ENCODE data around the gene CKLF.
"Not testable (repeated sequence)": the region's sequence is repeated elsewhere in the genome, so short reads cannot be mapped to it uniquely, and the experiment has no call there.

The CKLF gene, protein sequence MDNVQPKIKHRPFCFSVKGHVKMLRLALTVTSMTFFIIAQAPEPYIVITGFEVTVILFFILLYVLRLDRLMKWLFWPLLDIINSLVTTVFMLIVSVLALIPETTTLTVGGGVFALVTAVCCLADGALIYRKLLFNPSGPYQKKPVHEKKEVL

DNA sequence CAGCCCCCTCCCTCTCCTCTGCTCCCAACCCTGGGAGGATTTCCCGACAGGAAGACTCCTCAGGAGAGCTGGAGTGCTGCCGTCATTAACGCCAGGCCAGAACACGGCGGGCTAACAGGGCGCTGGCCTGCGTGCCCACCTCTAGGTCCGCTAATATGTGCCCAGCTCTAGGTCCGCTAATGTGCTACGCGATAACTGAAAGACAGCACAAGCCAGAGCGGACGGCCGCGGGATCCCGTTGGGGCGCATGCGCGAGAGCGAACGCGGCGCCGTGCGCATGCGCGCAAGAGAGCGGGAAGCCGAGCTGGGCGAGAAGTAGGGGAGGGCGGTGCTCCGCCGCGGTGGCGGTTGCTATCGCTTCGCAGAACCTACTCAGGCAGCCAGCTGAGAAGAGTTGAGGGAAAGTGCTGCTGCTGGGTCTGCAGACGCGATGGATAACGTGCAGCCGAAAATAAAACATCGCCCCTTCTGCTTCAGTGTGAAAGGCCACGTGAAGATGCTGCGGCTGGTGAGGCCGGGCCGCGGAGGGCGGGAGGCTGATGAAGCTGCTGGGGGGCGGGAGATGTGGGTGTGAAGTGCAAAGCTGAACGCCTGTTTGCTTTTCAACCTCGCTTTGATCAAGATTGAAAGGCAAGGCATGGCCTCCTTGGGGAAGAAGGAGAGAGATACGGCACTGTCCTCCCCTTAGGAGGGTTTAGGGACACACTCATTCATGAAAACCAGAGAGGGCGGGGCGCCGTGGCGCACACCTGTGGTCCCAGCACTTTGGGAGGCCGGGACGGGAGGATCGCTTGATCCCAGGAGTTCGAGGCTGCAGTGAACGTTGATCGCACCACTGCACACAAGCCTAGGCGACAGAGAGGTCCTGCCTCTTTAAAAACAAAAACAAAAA is at the start of gene CKLF:
TSS of gene CKLF (plus strand) at position 291 of the 892 bp plus-strand sequence. CDS start at position 431, 140 bp downstream.
- in situ Hi-C loops (cut with MboI; ENCODE audit: low sequenced_read_pairs): no loop called here

DNA sequence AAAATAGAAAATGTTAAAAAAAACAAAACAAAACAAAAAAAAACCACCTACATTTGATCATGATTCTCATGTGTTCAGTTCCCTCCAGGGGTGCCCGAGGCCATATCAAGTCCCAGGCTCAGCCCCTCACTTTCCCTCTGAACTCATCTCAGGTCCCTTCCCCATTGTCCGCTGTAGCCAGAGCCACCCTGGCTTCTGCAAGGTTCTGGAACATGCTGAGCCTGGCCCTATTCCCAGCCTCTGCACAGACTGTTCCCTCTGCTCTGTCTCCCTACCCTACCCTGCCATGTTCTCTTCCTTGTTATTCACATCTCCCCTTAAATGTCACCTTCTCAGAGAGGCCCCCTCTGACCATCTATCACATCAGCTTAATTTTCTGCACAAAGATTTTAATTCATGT is 49.3 kb upstream of the CKLF start:
- in situ Hi-C loops (cut with MboI; ENCODE audit: low sequenced_read_pairs): no loop called here

DNA sequence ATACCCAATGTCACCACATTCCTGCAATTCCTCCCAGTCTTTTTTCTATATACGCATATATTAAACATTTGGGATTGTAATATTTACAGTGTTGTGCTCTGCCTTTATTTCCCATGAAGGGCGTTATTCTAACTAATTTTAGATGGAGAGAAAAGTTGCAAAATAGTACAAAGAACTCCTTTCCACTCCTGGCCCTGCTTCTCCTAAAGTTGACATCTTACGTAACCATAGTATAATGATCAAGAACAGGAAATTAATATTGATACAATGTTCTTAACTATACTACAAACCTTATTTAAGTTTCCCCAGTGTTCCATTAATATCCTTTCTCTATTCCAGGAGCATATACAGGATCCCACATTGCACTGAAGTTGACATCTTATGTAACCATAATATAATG is 48.8 kb upstream of the CKLF start:
- in situ Hi-C loops (cut with MboI; ENCODE audit: low sequenced_read_pairs): no loop called here

DNA sequence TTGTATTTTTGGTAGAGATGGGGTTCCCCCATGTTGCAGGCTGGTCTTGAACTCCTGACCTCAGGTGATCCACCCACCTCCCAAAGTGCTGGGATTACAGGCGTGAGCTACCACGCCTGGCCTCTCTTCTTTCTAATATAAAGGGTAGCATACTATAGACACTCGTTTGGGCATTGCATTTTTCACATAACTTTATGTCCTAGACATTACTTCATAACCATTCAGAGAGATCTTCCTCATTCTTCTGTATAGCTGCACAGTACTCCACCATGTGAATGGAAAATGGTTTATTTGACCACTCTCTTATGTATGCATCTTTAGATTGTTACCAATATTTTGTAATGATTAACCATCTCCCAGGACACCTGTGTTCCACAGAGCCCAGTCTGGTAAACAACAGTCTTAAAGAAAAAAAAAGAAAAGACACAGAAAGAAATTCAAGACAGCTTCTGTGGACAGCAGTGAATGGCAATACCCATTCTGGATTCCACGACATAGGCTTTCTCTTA is 44.6 kb upstream of the CKLF start:
- in situ Hi-C loops (cut with MboI; ENCODE audit: low sequenced_read_pairs): no loop called here

DNA sequence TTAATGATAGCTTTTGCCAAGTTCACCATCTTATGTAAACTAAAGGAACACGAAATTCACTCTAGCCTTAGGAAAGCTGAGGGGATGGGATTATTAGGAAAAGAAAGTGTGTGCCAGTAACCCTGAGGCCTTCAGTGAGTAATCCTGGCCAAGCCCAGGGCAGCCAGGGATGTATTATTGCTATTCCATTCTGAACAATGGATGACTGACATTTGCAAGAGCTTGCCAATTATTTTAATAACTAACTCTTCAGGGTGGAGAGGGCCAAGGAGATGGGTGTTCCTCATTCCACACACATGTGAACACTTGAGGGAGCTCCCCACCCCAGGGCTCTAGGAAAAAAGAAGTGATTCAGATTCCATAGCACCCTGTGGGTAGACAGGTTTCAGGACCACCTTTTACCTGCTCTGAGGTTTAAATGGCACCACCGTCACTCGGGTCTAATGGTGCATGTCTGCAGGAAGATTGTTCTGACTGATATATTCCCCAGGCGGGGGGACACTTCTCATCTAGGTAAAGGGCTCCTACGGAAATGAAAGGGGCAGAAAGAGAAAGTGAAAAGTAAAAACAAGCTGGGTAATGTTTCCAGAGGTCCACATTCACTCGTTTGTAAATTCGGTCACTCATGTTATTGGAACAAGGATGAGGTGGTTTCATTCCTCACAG is 44.0 kb upstream of the CKLF start:
- in situ Hi-C loops (cut with MboI; ENCODE audit: low sequenced_read_pairs): no loop called here

DNA sequence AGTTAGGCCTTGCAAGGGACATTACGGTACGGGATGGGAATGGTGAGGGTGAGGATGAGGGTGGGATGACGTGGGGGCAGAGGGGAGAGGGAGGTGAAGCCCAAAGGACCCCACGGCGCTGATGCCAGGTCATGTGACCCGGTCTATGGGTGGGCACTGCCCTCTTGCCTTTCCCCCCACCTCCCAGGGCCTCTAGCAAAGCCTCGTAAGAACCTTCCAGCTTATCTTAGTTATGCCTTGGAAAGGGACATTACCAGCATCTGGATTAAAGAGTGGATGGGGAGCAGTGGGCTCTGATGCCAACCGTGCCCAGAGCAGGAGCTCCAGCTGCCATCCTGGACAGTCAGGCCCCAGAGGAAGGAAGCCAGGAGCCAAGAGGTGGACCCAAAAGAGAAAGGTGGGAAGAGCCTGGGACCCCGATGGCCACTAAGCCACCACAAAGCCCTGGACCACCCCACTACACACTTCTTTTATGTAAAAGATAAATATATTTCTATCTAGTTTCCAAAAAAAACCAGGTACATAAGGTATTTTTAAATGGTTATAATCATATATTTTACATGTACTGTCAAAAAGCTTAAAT is 43.4 kb upstream of the CKLF start:
- in situ Hi-C loops (cut with MboI; ENCODE audit: low sequenced_read_pairs): no loop called here

DNA sequence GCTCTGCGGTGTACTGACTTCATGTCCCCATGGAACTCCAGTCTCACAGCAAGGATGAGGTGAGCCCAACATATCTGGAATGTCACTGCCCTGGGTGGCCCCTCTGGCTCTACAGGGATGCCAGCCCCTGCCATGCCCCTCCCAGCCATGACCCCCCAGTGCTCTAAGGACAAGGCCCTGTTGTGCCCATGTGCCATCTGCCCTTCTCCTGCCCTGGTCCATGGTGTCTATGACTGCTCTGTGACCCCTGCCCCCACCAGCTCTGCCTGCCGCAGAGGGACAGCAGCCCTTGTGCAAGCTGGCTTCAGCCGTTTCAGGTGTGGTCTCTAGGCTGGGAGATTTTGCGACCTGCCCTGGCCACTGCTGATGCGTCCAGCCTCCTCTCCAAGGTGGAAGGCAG is 42.8 kb upstream of the CKLF start:
- in situ Hi-C loops (cut with MboI; ENCODE audit: low sequenced_read_pairs): no loop called here

DNA sequence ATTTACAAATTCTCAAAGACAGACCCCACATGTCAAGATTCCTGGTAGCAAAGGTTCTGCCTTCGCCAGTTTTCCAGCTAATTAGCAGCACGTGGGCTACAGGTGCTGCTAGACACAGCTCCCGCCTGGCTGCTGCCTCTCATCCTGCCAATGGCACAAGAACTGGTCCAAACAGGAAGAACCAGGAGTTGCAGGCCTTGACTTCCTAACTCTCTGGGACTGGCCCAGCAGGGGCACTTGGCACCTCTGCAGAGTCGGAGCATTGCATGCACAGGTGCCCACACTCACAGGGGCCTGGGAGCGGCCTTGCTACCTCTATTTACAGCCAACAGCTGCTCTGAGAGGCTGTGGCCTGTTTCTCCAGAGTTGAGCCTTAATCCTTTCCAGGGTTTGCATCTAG is 42.1 kb upstream of the CKLF start:
- in situ Hi-C loops (cut with MboI; ENCODE audit: low sequenced_read_pairs): no loop called here

DNA sequence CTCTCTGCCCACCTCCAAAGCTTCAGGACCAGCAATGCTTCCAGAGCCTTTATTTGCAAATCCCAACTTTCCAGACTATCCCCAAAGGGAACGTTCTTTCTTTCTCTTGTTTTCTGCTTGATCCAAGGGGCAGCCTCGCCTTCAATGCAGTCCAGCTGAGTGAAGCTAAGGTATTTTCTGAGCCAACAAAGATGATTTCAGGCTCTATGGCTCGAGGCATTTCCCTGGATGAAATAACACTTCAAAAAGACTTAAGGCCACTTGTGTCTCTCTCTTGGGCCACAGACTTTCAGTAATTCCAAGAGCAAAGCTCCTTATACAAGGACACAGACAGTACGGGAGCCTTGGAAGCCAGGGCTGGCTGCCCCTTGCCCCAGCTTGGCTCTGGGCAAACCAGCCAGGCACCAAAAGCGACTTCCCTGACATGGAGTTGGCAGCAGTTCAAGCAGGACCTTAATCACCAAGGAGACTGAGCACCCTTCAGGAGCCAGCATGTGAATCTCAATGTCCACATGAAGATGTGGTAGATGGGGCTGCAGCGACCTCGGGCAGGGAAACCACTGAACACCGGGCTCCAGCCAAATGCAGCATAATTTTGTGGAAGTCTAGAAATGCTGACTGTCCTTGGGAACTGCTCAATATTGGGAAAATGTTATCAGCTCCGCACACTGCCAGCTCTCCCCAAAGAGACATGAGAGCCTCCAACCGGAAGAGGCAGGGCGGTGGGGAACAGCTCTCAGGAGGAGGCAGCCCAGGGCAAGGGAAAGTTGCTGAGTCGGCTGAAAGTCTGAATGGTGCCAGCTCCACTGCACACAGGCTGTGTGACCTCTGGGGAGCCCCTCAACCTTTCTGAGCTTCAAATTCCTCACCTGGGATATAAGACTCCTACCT is 41.4 kb upstream of the CKLF start:
- in situ Hi-C loops (cut with MboI; ENCODE audit: low sequenced_read_pairs): no loop called here

DNA sequence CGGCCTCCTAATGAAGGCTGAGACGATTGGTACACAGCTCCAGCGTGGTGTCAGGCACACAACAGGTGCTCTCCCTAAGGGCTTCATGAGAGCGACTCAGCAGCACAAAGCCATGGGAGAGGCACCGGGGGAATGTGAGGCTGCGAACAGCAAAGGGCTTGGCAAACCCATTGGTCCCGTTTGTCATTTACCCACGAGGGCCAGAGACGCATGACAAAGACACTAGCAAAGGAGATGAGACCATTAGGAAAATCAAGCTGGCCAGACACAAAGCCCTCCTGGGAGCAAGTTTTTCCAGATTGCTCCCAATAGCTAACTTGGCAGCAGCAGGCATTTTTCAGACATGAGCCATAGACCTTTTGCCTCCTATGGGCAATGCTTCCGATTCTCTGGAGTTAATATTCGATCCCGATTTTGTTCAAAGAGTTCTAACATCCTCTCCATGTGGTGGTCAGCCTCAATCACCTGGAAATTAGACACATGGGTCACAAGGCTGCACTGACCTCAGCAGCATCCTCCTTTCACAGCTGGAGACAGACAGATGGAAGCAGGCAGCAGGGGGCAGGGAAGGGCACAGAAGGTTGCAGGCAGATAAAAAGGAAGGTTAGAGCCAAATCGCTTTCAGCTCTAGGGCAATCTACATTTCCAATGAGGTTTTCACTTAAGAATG is 40.6 kb upstream of the CKLF start:
- in situ Hi-C loops (cut with MboI; ENCODE audit: low sequenced_read_pairs): no loop called here

DNA sequence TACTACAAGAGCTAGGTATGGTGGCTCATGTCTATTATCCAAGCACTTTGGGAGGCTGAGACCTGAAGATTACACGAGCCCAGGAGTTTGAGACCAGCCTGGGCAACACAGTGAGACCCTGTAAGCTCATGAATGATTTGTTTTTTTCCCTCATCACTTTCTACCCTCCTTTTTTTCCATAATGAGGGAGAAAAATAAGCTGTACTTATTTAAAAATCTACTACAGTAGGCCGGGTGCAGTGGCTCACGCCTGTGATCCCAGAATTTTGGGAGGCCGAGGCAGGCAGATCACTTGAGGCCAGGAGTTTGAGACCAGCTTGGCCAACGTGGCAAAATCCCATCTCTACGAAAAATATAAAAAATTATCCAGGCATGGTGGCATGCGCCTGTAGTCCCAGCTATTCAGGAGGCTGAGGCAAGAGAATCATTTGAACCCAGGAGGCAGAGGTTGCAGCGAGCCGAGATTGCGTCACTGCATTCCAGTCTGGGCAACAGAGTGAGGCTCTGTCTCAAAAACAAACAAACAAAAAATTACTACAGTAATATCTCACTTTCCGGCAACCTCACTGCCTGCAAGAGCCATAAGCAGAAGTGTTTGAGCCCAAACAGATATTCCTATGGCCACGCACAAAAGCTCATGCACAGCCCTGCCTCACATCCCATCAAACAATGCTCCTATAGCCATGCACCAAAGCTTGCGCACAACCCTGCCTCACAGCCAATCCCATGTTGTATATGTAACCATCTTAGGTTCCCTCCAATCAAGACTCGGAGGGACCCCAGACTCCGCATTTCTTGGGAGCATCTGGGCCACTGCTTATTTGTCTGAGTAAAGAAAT is 39.9 kb upstream of the CKLF start:
- in situ Hi-C loops (cut with MboI; ENCODE audit: low sequenced_read_pairs): no loop called here

DNA sequence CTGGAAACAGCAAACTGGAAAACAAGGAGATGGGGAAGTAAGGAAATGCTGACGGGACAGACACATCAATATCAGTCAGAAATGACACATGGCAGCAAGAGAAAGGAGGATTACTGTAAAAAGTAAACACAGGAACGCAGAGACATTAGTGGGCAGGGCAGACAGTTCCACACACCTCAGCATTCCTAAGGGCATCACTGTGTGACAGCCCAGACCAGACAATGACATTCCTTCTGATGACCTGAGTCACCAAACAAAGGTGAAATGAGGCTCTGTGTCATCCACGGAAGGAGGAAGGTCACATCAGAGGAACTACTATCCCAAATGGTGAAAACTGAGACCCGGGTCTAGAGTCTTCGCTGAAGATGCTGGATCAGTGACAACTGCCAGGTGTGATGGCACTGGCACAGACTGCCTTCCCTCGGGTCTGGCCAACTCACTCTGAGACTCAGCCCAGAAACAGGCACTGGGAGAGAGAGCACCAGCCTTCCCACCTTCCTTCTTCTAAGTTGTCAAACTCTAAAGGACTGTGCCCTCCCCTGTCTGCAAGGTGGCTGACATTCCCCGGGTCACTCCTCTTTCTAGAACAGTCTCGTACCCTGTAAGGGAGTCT is 39.2 kb upstream of the CKLF start:
- in situ Hi-C loops (cut with MboI; ENCODE audit: low sequenced_read_pairs): no loop called here

DNA sequence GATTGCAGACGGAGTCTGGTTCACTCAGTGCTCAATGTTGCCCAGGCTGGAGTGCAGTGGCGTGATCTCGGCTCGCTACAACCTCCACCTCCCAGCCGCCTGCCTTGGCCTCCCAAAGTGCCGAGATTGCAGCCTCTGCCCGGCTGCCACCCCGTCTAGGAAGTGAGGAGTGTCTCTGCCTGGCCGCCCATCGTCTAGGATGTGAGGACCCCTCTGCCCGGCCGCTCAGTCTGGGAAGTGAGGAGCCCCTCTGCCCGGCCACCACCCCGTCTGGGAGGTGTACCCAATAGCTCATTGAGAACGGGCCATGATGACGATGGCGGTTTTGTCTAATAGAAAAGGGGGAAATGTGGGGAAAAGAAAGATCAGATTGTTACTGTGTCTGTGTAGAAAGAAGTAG is 38.0 kb upstream of the CKLF start:
- in situ Hi-C loops (cut with MboI; ENCODE audit: low sequenced_read_pairs): not testable (repeated sequence)

DNA sequence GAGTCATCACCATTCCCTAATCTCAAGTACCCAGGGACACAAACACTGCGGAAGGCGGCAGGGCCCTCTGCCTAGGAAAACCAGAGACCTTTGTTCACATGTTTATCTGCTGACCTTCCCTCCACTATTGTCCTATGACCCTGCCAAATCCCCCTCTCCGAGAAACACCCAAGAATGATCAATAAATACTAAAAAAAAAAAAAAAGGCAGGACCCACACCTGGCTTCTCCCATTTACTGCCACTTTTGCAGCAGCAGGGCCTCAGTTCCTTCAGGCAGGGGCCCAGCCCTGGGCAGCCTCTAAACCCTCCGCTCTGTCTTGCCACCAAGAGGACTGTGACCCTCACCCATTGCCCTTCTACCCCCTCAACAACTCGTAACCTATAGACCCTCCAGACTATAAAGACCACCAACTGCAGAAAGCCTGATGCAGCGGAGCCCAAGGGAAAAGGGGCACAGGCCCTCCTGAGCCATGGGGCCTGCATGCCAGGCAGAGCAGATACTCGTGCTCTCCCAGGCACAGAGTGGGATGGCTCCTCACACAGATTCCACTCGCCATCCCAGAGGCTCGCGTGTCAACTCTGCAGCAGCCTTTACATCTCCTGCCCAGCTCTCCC is 37.3 kb upstream of the CKLF start:
- in situ Hi-C loops (cut with MboI; ENCODE audit: low sequenced_read_pairs): not testable (repeated sequence)

DNA sequence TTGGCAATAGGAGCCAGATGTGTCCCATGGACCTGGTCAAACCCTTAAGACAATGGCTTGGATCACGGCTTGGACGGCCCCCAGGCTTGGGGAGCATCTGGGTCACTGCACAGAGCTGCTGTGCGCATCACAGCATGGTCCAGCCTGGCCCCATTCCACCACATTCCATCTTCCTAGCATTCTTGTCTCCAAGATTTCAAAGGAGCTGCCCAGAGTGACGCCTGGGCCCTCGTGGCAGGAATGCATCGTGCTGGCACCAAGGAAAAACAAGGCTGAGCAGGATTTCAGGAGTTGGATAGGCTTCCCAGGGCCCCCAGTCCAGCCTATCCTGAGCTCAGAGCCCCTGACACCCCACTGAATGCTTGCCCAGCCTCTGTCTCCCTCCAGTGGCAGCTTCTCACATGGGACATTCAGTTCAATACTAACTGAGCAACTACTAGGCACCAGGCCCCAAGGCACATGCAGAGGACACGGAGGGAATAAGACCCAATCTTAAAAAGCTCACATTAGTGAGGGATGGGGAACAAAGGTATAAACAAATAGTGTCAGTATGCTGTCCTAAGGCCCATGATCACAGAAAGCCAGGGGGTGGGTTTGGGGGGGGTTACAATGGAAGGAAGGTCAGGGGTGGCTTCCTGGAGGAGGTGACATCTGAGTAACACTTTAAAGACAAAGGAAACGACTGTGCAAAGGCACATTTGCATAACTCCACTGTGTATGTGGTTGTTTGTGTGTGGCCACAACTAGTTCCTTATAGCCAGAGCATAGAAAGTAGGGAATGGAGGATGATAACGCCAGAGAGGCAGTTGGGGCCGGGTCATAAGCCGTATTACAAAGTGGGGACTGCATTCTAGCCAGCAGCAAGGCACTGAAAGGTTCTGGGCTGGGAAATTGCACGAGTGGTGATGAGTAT is 36.5 kb upstream of the CKLF start:
- in situ Hi-C loops (cut with MboI; ENCODE audit: low sequenced_read_pairs): no loop called here

DNA sequence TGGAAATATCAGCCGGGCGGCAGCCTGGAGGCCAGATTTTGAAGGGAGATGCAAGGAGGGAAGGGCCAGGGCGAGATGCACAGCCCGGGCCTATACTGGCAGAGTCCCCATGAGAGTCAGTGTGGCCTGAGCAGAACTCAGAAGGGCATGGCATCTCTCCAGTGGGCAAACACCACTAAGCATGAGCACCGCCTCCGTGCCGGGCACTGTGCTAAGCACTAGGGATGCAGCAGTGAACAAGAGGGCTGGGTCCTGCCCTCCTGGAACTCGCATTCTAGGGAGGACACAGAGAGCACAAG is 35.9 kb upstream of the CKLF start:
- in situ Hi-C loops (cut with MboI; ENCODE audit: low sequenced_read_pairs): no loop called here

DNA sequence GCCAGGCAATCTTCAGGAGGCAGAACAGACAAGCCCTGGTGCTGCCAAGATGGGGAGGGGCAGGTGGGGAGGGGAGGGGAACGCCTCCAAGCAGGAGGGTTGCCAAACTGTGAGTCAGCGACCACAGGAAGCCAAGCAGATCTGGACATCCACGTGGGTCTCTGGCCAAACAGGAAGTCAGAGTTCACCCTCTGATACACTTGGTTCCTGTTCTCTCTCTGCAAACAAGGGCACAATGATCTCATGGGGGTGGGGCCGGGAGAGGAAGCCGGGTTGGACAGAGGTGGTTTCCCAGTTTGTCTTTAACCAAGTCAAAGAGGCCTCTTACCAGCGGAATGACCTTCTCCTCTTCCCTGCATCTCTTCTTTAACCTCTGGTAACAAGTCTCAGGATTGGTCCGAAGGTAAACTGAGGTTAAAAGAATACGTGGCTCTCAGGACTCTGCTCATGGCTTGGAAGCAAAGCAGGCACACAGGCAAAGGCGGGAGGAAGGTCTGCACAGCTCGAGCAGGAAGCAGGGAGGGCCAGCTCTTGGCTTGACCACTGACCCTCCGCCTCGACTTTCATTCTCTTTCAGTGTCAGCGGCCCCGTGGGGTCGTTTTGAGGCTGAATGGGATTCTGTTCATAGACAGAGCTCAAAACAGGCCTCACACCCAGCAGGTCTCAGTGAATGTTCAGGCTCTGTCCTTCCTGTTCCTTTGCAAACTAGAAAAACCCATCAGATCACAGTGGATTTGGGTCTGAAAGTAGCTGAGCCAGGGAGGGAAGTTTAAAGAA is 35.4 kb upstream of the CKLF start:
- in situ Hi-C loops (cut with MboI; ENCODE audit: low sequenced_read_pairs): no loop called here
